Hematopoietic multipotent progenitor cell treated with erythropoietin and hydrocortisone succinate and interleukin-3 and kit ligand, for 8 days (in vitro differentiated cells): ENCODE results near the gene ACTR8.
"Not testable (repeated sequence)": the region's sequence is repeated elsewhere in the genome, so short reads cannot be mapped to it uniquely, and the experiment has no call there.

Source experiments
- DNase-seq: peaks from one replicate; pipeline ENCODE4 v3.0.0-alpha.2; 2015

Gene ACTR8, protein sequence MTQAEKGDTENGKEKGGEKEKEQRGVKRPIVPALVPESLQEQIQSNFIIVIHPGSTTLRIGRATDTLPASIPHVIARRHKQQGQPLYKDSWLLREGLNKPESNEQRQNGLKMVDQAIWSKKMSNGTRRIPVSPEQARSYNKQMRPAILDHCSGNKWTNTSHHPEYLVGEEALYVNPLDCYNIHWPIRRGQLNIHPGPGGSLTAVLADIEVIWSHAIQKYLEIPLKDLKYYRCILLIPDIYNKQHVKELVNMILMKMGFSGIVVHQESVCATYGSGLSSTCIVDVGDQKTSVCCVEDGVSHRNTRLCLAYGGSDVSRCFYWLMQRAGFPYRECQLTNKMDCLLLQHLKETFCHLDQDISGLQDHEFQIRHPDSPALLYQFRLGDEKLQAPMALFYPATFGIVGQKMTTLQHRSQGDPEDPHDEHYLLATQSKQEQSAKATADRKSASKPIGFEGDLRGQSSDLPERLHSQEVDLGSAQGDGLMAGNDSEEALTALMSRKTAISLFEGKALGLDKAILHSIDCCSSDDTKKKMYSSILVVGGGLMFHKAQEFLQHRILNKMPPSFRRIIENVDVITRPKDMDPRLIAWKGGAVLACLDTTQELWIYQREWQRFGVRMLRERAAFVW

DNA sequence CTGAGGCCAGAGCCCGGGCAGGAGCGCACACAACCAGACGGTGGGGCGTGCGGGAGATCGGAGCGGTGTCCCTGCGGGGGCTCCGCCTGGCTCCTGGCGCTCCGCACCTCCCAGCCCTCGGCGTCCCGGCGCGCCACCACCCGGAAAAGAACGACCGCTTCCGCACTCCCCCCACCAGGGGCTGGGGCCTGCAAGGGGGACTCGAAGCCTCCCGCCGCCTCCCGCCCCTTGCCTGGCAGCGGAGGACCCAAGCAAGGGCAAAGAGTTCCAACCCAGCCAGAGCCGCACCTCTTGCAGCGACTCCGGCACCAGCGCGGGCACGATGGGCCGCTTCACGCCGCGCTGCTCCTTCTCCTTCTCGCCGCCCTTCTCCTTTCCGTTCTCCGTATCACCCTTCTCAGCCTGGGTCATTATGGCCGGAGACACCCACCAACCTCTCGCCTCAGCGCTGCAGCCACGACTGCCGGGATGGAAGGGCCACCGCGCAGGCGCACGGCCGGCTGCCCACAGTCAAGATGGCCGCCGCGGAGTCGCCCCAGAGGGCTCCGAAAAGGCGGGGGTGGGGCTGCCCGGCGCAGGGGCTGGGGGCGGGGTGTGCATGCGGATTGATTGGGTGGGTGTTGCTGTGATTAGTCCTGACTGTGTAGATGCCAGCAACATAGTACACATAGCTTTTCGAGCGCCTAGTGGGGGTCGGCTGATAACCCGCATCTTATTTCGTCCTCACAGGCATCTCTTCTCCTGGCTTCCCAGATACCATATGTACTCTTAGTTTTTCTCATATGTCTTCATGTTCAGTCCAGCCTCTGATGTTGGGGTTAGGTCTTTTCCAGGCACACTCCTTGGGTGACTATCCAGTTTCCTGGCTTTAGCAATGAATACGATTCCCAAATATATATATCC lies at the start of gene ACTR8:
ACTR8 (minus strand) TSS at position 462 of the 903 bp plus-strand sequence; CDS start at position 411, 51 bp downstream.
- peak; percentile 78 for DNase-seq

DNA sequence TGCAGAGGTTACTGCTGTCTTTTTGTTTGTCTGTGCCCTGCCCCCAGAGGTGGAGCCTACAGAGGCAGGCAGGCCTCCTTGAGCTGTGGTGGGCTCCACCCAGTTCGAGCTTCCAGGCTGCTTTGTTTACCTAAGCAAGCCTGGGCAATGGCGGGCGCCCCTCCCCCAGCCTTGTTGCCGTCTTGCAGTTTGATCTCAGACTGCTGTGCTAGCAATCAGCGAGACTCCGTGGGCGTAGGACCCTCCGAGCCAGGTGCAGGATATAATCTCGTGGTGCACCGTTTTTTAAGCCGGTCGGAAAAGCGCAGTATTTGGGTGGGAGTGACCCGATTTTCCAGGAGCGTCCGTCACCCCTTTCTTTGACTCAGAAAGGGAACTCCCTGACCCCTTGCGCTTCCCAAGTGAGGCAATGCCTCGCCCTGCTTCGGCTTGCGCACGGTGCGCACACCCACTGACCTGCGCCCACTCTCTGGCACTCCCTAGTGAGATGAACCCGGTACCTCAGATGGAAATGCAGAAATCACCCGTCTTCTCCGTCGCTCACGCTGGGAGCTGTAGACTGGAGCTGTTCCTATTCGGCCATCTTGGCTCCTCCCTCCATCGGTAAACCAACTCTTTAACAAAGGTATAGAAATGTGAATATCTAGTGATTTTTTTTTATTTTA lies 45.4 kb upstream of the ACTR8 start:
- not testable (repeated sequence) for DNase-seq

DNA sequence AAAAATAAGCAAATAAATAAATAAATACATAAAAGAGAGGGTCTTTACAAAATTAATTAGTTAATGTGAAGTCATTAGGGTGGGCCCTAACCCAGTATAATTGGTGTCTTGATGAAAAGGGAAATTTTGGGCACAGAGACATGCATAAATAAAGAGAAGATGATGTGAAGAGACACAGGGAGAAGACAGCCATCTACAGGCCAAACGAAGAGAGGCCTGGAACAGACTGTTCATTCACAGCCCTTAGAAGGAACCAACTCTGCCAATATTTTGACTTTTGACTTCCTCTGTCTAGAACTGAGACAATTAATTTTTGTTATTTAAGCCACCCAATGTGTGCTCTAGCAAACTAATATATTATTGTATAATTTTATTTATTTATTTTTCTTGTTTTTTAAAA lies 39.3 kb upstream of the ACTR8 start:
- peak; percentile 40 for DNase-seq

DNA sequence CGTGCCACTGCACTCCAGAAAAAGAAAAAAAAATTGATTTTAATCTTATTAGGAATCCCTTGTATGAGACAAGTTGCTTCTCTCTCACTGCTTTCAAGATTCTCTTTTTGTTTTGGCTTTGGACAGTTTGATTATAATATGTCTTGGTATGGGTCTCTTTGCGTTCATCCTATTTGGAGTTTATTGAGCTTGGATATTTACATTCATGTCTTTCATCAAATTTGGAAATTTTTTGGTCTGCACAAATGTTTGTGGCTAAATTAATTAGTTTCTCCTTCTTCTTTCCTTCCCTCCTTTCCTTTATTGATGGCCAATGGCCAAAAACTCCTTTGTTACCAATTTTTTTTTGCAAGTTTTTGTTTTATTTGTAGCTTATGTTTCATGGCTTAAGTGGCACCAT lies 37.8 kb upstream of the ACTR8 start:
- no peak for DNase-seq

DNA sequence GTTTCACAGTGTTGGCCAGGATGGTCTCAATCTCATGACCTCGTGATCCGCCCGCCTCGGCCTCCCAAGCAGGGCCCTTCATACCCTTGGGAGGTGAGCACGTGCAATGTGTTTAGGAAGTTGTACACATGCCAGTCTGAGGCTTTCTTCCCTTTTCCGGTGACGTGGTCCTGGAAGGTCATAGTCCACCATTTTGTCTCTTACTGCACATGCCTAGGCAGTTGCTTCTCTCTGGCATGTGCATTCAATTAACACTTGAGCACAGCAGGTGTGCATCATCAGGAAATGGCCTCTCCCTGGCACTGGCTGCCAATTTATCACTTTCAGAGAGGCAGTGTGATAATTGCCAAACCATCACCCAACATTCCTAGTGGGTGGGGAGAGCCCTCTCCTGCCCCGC lies 31.4 kb upstream of the ACTR8 start:
- no peak for DNase-seq

DNA sequence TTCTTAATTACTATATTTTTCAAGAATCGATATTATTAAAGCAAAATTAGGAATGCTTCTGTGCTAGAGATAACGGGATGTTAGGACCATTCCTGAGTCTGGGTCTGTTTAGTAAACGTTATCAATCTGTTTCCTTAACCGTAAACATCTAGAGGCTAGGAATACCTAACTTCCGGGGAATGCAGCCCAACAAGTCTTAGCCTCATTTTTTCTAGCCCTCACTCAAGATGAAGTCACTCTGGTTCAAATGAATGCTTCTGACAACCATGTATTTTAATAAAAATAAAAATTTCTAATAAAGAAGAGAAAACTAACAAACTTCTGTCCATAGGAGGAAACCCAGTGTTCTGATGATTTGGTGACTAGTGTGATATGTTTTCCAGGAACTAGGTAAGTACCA lies 20.8 kb upstream of the ACTR8 start:
- no peak for DNase-seq

DNA sequence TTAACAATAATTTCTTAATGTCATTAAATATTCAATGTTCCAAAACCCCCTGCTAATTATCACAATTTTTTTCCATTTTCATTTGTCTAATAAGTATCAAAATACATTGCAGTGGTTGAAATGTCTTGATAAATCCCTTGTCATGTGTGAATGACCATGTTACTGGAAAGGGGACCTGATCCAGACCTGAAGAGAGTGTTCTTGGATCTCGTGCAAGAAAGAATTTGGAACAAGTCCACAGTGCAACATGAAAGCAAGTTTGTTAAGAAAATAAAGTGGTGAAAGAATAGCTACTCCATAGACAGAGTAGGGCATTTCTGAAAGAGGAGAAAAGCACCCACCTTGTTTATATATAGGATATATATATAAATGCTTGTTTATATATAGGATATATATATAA lies 20.1 kb upstream of the ACTR8 start:
- no peak for DNase-seq

DNA sequence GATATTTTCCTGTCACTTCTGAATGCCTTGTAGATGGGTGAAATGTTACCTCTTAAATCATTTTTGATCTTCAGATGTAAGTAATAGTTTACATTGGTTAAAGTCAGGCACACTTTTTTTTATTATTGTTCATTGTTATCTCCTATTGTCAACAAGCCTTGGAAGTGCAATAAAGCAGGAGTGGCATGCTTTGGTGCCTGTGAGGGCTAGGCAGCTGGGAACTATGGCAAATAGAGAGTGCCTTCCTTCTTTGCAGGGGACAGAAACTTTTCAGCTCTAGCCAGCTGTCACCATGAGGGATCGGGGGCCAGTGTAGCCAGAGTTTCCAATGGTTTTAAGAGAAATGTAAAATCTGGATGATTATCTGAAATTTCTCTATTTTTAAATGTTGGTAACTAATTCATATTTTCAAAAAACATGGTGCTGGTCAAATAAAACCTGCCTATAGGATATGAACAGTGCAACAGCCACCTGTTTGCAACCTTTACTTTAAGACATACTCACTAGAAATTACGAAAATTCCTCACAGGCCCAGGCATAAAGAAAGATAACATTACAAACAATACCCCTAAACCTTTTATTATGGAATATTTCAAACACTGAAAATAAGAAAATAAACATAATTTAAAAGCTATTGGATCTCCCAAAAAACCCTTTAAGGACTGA lies 18.8 kb upstream of the ACTR8 start:
- no peak for DNase-seq

DNA sequence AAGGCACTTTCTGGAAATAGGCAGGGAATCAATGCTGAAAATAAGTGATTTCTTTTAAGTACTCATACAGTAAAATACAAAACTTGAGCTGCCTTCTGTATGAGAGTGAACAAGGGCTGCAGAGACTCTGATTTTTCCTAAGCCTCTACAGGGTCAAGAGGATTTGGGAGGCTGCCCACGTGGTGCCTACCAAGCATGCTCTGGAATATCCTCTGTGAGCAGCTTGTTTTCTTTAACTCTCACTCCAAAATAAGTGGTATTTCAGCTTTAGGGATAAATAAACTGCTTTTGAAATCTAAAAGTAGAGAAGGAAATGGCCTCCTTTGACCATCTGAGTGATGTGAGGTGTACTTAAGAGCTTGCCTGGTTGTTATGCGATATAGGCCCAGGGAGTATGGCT lies 17.8 kb upstream of the ACTR8 start:
- DNase-seq = no peak

DNA sequence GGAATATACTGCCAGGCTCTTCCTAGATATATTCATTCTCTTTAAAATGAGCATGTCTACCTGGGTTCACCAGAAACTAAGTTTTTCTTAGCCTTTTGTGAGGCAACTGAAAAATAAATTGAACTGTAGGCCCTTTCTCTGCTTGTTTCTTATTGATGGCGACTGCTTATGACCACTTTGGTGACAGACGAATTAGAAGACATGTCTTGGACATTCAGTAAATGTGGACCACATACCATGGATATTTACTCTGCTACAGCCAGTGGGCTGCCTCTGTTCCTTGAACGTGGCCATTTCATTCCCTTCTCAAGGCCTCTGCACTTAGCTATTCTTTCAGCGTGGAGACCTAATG lies 10.3 kb upstream of the ACTR8 start:
- no peak for DNase-seq

DNA sequence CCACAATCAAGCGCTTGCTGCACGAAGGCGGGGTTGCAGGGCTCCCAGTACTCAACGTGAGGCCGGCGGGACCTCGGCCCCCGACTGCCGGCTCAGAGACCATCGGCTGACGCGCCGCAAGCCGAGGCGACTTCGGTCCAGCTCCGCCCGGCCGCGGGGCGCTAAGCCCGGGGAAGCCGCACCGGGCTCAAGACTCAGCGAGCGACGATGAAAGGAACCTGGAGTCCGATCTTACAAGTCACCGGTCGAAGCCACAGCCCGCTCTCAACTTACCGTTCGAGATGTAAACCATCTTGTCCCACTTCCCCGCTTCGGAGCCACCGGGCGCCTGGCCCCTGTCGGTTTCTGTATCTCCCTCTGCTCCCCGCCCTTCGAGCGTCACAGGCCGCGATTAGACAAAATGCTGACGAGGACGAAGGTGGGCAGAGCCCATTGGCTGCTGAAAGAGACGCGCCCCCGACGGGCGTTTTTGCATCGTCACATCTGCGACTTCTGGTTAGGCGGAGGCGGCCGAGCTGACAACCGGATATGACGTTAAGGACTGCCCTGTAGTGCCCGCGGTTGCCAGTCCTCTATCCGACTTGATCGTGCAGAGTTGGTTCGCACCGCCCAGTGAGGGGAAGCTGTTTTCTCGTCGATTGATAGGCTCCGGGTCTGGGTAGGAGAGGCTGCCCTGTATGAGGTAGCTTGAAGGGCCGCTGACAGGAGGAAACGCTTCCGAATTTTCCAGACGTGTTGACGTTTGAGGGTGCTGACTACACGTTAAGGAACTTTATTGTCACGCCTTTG lies 9.7 kb upstream of the ACTR8 start, which contains the start of gene SELENOK:
SELENOK (minus strand) TSS at position 363 of the 789 bp plus-strand sequence.
- DNase-seq = peak; percentile 99

DNA sequence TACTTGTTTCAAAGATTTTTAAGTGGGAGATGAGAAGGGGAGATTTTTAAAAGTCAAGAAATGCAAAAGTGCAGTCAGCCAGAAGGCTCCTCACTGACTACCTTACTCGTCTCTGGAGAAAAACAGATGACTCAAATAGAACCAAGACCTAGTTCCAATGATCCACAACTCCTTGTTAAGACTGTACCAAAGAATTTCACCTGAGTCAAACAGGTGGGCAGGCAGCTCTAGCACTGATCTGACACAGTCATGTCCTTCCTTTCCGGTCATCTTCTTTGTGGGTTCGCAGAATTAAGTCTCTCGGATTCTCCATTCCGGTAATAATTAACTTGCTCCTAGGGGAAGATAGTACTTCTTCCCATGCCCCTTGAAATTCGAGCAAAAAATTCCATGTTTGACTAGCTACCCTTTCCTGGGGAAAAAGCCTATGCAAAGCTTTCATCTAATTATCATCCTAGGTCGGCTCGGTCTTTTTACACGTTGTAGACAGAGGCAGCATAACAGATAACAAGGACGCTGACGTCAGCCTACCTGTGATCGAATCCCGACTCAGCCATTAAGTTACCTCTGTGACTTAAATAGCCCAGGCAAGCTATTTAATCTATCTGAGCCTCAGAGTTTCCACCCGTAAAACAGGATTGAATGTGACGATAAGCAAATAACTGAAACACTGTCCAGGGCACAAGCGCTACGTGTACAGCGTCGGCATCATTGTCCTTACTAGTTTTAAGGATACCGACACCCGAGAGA lies 8.9 kb upstream of the ACTR8 start:
- peak; percentile 65 for DNase-seq

DNA sequence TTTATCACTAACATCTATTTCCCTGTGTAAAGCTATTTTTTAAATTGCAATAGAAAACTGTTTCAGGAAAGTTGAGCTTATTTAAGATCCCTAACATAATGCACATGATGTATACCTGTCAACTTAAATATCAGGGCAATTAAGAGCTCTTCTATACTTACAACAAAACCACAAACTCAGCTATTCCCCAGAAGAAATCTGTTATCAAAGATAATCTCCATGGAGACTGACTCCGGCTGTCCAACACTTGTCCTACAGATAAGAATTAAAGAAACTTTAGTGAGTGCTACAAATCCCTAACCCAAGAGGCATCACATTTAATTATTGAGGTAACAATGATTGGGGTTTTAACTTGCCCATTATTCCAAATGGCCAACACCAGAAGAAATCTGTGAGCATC lies 6.3 kb upstream of the ACTR8 start:
- DNase-seq = peak; percentile 81

DNA sequence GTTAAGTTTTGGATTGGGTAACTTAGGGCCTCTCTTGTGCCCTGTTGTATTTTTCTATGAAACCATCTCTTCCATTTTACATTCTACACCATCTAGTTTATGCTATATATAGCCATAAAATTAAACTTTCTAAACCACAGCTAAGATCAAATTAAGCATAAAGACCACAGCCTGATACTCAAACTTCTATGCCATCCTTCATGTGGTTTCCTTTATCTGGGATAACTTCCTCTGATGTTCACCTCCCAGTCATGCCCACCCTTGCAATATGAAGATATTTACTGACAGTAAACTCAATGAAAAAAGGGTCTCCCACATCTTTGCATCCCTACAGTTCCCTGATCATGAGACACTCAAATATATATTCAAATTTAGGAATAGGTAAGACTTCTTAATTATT lies 5.5 kb upstream of the ACTR8 start:
- DNase-seq = no peak

DNA sequence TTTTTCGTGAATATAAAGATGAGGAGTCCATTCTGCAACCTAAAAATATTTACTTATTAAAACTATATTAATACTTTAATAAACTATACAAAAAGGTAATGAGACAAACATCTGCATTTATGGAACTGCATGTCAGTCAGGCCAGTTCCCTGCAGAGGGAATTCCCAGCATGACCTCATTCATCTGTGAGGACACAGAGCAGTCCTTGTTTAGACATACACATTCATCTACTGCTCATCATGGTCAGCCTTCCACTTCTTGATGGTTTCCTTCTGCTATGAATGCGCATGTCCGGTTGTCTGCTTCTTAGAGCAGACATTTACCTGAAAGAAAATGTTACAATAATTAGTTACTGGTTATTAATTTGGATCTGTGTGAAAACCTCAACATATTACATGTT lies 3.3 kb upstream of the ACTR8 start:
- no peak for DNase-seq

DNA sequence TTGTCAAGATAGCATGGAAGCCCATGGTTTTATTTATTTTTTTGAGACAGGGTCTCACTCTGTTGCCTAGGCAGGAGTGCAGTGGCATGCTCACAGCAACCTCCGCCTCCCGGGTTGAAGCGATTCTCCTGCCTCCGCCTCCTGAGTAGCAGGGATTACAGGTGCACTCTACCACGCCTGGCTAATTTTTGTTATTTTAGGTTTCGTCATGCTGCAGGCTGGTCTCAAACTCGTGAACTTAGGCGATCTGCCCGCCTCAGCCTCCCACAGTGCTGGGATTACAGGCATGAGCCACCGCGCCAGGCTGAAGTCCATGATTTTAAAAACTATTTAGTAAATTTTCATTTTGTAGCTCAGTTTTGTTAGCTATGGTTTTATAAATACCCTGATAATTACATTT lies 2.7 kb upstream of the ACTR8 start:
- DNase-seq = no peak

DNA sequence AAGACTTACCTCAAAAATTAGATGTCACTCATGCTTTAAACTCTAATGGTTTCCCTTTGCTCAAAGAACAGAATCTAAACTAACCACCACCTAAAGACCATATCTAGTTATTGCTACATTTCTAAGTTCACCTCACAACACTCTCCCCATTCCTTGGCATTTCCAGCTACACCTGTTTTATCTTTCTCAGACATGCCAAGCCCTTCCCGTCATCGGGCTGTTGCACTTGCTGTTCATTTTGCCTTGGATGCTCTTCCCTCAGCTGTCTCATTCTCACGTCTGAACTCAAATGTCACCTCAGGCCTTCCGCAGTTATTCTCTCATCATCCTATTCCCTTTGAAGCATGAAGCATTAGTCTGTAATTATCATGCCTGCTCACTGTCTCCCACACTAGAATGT lies 1.1 kb upstream of the ACTR8 start:
- no peak for DNase-seq

DNA sequence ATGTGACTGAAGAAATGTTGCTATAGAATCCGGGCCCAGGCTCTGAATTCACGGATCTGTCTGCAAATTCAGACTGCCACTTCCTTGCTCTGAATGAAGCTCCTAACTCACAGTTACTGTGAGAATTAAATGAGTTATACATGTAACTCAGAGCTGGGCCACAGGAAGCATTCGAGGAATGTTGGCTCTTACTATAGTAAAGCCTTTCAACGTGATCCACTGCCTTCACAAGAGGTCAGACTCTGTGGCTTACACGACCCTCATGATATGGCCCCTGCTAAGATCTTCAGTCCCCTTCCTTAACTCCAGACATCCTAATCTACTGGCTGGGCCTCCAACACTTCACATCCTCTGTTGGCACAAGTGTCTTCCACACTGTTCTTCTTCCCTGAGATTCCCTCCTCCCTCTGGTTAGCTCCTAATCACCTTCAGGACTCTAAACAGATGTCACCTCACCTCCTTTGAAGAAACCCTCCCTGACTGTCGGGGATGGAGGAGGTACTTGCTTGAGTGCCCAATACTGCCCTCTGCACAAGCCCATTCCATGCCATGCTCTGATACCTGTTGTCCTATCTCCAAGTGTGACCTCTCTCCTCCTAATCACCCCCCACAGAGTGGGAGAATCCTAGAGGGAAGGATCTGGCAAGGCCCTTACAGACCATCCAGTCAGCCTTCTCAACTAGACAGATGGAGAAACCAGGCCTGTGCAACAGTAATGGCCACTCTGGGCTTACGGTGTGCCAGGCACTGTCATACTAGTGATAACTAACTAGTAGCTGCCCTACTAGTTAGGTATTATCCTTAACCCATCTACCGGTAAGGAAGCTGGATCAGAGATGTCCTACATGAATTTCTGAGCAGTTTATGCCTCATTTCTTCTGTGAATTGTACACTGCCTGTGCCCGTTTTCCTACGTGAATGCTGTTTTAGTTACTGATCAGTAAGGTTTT lies 1.3 kb downstream of the ACTR8 start:
- peak; percentile 19 for DNase-seq

DNA sequence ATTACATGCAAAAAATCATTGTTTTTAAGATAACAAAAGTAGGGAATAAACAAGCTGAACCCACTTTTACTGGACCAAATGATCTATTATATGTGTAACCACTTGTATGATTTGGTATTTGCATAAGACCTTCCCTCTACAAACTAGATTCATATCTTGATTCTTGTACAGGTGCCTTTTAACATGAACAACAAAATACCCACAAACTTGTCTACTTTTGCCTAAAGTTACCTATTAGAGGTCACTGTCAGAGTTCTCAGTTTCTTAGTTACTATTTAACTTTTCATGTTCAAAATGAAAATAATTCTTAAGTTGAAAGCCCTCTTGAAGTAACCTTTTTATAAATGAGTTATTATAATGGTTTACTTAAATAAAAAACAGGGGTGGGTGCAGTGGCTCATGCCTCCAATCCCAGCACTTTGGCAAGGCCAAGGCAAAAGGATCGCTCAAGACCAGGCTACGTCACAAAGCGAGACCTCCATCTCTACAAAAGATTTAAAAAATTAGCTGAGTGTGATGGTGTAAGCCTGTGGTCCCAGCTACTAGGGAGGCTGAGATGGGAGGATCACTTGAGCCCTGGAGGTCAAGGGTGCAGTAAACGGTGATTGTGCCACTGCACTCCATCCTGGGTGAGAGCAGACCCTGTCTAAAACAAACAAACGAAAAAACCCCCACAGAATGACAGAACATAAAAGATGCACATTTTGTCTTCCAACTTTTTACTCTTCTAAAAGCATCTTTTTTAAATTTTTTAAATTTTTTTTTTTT lies 16.0 kb downstream of the ACTR8 start:
- no peak for DNase-seq
